CD4-positive, alpha-beta T cell treated with Interleukin-4 for 1 hour (primary cell): Measurements from ENCODE around the gene STON1.
"Not testable (repeated sequence)": the region's sequence is repeated elsewhere in the genome, so short reads cannot be mapped to it uniquely, and the experiment has no call there.

Experiments used
- DNase-seq, 2 donors: peaks; one replicate each; pipeline ENCODE4 v3.0.0-alpha.2; 2020 to 2022

STON1 gene

DNA sequence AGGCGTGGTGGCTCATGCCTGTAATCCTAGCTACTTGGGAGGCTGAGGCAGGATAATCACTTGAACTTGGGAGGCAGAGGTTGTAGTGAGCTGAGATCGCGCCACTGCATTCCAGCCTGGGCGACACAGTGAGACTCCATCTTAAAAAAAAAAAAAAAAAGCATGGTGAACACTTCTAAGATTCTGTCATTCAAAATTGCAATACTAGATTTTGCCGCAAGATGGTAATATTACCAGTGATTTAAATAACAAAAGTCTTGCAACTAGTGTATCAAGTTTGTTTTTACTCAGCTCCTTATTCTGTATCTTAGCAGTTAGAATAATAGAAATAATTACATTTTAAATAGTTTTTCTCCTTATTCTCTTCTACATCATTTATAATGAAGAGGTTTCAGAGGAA, 92.7 kb downstream of the STON1 start:
- not testable (repeated sequence) for DNase-seq

DNA sequence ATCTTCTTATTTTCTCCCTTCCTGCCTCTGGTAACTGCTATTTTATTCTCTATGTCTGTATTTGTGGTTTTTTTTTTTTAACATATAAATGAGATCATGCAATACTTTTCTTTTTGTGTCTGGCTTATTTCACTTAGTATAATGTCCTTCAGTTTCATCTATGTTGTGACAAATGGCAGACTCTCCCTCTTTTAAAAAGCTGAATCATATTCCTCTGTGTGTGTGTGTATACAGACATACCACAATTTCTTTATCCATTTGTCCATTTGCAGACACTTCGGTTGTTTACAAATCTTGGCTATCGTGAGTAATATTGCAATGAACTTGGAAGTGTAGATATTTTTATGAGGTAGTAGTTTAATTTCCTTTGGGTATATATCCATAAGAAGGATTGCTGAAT, 94.7 kb downstream of the STON1 start:
- DNase-seq, result no peak

DNA sequence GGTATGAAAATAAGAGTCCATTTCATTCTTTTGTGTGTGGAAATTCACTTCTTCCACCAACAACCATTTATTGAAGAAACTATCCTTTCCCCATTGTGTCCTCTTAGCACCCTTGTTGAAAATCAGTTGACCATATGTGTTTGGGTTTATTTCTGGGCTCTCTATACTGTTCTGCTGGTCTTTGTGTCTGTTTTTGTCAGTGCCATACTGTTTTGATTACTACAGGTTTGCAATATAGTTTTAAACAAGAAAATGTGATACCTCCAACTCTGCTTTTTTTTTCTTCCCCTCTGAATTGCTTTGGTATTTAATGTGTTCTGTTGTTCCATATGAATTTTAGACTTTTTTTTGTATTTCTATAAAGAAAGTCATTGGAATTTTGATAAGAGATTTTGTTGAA, 96.1 kb downstream of the STON1 start:
- no peak for DNase-seq

DNA sequence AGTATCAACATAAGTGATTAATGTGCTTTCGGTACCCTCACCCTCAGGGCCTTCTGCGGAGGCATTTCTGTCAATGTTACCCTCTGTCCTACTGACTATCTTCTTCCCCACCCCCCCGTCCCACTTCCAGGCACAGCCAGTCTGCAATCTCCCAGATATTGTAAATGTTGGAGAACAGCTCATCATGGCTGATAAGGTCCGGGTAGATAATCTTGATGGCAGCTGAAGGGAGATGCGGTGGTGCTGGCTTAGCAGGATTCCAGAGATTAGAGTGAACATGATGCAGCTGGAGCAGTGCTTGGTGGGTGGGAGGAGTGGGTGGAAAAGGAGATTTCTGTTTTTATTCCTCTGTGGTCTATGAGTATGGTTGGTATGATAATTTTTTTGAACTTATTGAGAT, 103.2 kb downstream of the STON1 start:
- no peak for DNase-seq

DNA sequence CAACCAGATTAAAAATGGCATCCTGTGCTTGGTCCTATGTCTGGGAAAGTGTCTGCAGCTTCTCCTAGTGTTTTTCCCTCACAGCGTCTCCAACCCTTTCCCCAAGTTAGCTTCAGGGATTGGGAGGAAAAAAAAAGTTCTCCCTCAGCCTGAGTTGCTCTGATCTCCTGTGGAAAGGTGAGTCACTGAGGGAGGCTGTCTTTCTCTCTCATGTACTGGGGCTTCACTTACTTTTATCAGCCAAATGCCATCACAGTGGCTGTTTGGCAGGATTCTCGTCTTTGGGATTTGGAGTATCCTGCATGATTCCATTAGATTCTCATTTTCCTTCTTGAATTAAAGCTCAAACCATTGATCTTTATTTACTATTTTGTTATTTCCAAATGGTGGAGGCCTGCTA, 105.8 kb downstream of the STON1 start:
- no peak for DNase-seq

DNA sequence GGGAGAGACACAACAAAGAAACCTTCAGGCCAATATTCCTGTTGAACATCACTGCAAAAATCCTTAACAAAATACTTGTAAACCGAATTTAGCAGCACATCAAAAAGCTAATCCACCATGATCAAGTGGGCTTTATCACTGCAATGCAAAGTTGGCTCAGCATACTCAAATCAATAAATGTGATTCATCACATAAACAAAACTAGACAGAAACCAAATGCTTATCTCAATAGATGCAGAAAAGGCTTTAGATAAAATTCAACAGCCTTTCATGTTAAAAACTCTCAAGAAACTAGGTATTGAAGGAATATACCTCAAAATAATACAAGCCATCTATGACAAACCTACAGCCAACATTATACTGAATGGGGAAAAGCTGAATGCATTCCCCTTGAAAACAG, 108.3 kb downstream of the STON1 start:
- no peak for DNase-seq
